HG03196 (cell line): ENCODE measurements around the gene NDE1.

Experiments
- ATAC-seq: cut with Tn5 transposase; IDR thresholded peaks from one replicate; pipeline ENCODE4 v1.9.1; 2021; ENCODE audit not compliant: unreplicated experiment

NDE1 gene

DNA sequence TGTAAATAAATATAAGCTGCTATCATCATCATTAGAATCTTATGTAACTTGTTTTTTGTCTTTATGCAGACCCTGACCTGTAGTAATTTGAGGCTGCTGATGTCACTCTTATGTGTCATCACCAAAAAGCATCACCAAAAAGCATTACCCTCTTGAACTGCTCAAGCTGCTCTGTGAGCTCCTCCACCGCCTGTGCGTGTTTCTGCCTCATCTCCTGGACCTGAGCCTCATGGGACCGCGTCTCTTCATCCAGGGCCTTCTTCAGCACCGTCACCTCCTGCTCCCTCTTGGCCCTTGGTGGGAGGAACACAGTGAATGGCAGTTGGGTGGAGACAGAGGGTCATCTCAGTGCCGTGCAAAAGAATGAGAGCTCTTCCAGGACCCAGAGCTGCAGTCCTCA, 82.4 kb downstream of the NDE1 start:
- ATAC-seq, result no peak

DNA sequence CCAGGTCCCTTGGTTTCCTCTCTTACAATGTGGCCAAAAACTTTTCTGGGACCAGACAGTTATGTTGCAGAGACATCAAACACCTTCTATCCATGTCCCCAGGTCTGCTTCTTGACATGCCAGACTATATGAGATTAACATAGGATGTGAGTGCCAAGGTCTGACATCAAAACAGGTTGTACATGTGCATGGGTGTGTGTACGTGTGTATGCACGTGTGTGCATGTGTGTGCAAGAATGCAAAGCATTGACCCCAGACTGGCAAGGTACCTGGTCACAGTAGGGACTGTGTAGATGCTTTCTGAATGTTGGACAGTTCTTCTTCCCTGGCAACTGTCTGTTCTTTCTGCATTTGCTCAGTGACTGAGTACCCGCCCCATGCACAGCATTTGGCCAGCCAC, 85.6 kb downstream of the NDE1 start:
- no peak for ATAC-seq

DNA sequence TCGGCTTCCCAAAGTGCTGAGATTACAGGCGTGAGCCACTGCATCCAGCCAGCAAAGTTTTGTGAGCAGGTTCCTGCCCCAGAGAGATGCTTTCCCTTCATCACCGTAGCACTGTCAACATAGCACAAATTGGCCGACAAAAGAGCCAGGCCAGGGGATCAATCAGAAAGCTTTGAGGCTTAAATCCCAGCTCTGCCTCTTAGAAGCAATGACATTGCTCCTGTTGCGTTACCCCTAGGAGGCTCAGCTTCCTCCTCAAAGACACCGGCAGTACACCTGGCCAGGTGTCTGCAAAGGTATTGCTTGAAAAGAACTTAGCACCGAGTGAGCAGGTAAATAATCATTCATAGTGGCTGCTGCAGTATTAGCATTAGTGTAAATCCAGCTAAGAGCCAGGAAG, 86.5 kb downstream of the NDE1 start:
- no peak for ATAC-seq

DNA sequence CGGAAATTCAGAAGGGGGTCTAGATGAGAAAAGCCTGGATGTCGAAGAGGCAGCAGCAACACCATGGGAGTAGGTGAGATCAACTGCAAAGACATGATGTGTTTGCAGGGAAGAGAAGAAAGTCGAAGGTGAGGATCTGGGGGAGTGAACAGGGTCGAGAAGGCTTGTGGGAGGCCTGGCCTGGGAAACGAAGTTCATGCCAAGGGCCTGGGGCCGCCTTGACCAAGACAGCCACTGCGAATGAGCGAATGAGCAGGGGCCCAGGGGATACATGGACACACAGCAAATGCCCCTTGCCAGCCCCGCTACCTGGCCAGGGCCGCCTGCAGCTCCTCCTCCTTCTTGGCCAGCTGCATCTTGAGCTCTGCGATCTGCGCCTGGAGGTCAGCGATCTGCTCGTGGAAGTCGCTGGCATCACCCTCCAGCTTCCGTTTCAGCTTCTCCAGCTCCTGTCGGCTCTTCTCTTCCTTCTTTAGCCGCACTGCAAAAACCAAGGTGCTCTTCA, 87.1 kb downstream of the NDE1 start:
- no peak for ATAC-seq

DNA sequence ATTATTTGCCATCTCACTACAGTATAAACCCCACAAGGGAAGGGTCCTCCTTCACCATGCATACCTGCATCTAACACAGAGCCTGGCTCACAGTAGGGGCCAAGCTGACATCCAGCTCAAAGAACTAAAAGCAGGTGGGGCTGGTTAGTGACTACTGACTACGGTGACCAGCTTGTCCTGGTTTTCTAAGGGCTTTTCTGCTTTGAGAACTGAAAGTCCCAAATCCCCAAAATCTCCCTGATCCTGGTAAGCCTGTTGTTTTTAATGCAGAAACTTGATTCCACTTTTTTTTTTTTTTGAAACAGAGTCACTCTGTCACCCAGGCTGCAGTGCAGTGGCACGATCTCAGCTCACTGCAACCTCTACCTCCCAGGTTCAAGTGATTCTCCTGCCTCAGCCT, 89.4 kb downstream of the NDE1 start:
- ATAC-seq, result no peak

DNA sequence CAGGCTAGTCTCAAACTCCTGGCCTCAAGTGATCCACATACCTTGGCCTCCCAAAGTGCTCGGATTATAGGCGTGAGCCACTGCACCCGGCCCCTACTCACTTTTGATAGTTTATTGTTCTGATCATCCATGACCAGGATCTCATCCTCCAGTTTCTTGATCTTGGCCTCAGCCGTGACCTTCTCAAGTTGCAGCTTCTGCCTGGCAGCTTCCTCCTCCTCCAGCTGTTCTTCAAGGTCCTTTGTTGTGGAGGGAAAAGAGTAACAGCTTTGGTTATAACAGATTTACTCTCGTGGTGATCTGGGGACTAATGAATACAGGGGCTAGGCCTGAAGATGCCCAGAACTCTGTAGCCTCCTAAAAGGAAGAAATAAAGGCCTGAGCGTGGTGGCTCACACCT, 89.9 kb downstream of the NDE1 start:
- ATAC-seq, result no peak

DNA sequence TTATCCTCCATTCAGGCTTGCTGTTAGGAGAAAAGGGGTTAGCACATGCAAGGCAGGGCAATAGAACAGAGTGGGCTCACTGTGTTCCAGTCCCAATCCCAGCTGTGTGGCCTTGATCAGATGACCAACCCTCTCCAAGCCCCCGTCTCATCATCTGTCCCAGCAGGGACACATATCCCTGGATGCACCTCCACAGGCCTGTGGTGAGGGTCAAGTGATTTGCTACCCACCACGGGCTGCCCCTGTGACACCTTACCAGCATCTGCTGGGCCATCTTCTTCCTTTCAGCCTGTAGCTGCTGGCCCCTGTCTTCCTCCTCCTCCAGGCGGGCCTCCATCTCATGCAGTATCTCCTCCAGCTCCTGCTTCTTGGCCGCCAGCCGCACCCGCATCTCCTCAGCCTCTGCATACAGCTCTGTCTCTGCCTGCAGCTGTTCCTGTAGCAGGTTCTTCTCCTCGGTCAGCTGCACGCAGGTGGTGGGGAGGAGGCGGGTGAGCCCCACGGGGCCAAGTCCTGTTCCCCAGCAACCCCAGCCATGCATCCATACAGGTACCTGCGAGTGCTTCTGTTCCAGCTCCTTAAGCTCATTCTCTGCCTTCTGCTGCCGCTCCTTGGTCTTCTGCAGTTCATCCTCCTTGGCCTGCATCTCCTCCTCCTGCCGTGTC, 91.3 kb downstream of the NDE1 start:
- ATAC-seq, result no peak

DNA sequence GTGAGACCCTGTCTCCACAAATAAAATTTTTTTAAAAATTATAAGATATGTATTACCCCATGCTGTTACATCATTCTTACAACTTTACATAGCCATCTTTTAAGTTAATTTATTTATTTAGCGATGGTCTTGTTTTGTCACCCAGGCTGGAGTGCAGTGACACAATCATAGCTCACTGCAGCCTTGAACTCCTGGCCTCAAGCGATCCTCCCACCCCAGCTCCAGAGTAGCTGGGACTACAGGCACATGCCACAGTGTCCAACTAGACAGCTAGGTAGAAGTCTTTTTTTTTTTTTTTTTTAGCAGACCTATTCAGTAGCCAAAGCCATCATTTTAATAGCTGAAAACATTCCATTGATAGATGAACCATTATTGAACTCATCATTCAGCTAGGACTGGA, 92.7 kb downstream of the NDE1 start:
- ATAC-seq, result no peak

DNA sequence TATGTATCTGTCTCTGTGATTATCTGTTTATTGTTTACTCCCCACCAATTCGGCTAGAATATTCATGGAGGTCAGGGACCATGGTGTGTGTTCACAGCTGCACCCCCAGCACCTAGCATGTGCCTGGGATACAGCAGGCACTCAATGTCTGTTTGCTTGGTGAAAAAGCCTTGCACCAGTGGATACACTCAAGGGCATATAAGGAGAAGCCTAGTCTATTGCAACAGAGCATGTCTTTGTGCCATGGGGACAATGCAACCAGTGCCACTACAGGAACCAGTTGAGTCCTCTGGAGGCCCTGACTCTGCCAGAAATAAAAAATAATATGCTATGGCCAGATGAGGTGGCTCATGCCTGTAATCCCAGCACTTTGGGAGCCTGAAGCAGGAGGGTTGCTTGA, 93.6 kb downstream of the NDE1 start:
- no peak for ATAC-seq

DNA sequence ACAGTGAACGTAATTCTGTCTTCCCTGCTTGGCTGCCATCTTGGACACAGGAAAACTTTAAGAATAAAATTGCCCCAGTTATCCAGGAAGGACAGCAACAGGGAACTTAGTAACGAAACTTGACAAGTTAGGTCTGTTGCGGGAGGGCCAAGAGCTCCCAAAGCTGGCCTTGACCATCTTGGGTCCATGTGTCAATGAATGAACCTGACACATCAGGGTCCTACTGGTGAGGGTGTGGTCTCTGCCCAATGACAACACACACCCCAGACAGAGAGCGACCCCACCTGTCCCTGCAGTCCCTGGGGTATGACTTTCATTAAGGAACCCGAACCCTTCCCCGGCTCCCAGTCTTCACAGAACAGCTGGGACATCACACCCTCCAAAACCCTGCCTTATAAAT, 96.3 kb downstream of the NDE1 start:
- no peak for ATAC-seq

DNA sequence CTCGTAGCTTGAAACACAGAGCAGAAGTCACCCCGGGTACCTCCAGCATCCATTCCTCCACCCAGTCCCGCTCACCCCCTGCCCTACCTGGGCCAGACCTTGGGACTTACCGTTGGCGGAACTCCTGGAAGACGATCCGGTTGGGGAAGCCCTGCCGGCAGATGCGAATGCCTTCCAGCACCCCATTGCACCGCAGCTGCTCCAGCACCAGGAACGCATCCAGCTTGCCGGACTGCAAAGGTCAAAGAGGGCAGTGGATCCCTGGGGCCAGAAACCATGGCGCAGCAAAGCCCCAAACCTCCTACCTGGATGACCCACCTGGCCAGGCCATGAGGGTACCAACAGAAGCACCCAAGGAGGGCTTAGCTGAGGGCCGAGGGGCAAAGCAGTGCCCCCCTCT, 97.9 kb downstream of the NDE1 start:
- no peak for ATAC-seq

DNA sequence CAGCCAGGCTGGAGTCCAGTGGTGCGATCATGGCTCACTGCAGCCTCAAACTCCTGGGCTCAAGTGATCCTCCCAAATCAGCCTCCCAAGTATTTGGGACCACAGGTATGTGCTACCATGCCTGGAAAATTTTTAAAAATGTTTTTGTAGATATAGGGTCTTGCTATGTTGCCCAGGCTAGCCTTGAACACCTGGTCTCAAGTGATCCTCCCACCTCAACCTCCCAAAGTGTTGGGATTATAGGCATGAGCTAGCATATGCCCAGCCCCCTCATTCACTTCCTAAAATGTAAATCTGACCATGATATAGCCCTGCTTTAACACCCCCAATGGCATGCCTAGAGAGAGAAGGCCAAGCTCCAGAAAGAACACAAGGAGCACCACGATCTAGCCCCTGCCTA, 98.6 kb downstream of the NDE1 start:
- no peak for ATAC-seq

DNA sequence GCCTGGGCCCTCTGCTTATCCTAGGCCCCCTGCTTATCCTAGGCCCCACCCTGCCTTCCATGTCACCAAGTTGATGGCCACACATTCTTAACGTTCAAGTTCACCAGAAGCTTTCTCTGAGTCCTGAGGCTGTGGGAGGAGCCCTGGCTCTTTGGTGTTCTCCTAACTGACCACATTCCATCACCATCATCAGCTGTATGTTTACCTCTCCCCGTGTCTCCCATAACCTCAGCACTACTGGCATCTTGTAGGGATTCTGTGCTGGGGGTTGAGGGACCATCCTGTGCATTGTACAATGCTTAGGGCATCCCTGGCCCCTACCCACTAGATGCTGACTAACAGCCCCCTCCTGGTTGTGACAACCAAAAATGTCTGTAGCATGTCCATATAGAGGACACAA, 99.3 kb downstream of the NDE1 start:
- ATAC-seq, result no peak

DNA sequence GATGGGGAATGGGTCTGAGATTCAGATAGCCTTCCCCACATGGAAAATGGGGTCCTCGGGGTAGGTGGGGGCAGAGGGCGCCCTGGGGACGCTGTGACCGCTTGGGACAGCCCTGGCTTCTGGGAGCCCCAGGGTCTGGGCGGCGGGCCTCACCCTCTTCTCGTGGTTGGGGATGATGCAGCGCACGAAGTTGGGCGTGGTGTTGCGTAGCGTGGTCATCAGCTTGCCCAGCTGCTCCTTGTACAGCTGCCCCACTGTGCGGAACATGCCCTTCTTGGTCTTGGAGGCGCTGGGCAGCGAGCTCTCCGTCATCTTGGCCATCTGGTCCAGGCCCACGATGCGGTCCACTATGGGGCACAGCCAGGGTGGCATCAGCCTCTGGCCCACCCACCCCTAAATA, 99.9 kb downstream of the NDE1 start:
- ATAC-seq, result no peak

DNA sequence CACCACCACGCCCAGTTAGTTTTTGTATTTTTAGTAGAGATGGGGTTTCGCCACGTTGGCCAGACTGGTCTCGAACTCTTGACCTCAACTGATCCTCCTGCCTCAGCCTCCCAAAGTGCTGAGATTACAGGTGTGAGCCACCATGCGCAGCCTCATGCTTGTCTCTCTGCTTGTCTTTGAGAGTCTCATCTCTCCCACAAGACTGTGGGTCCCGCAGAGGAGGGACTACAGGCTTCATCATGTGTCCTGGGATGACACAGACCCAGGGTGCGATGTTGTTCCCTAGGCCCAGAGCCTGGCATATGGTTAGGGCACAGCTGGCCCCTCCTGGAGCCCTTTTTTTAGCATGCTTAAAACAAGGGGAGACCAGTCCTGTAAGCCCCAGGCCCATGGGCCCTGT, 101.9 kb downstream of the NDE1 start:
- ATAC-seq, result no peak

DNA sequence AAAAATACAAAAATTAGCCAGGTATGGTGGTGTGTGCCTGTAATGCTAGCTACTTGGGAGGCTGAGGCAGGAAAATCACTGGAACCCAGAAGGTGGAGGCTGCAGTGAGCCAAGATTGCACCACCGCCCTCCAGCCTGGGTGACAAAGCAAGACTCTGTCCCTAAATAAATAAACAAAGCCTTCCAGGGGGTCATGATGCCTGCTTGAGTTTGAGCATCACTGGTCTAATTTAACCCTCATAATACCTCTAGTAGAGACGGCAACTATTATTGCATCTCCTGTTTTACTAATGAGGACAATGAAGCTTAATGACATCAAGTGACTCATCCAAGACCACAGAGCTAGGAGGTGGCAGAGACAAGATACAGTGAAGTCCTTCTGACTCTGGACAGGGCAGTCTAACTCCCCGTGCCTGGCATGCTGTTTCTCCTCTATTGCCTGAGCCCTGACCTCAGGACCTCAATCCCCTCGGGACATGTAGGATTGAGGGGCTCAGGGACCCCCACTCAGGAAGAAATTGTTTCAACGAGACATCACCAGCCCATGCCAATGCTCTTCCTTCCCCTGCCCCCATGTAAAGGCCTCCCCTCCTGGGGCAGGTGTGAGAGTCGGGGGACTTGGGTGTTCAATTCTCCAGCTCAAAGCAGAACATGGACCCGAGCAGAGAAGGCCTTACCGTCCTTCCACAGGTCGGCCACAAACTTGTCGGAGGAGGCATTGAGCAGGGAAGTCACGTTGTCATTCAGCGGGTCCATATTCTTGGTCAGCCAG, 102.9 kb downstream of the NDE1 start:
- ATAC-seq, result no peak

DNA sequence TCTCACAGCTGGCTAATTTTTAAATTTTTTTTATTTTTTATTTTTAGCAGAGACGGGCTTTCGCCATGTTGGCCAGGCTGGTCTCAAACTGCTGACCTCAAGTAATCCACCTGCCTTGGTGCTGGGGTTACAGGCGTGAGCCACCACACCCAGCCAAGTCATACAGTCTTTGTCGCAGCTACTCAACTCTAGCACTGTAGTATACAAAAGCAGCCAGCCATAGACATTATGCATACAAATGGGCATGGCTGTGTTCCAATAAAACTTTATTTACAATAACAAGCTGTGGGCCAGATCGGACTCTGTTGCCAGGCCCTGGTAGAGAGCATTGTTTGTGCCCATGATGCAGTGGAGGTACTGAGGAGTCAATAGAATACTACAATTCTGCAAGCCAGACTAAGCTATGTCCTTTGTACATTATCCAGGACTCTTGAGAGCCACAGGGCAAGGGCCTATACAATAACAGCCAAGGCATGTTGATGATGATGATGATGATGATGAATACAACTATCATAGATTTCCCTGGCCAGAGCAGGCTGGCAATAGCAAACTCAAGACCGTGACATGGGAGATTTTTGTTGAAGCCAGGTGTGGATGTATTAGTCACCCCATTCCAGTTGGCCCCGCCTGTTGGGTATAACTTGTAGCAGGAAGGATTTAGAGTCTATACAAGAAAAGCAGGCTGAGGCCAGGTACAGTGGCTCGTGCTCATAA, 104.9 kb downstream of the NDE1 start:
- ATAC-seq, result no peak

DNA sequence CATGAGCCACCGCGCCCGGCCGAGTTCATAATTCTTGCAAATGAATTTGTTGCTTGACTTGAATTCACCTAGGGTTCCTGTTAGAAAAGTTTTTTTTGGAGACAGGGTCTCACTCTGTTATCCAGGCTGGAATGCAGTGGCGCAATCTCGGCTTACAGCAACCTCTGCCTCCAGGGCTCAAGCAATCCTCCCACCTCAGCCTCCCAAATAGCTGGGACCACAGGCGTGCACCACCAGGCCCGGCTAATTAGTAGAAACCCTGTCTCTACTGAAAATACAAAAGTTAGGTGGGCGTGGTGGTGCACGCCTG, 107.0 kb downstream of the NDE1 start:
- no peak for ATAC-seq

DNA sequence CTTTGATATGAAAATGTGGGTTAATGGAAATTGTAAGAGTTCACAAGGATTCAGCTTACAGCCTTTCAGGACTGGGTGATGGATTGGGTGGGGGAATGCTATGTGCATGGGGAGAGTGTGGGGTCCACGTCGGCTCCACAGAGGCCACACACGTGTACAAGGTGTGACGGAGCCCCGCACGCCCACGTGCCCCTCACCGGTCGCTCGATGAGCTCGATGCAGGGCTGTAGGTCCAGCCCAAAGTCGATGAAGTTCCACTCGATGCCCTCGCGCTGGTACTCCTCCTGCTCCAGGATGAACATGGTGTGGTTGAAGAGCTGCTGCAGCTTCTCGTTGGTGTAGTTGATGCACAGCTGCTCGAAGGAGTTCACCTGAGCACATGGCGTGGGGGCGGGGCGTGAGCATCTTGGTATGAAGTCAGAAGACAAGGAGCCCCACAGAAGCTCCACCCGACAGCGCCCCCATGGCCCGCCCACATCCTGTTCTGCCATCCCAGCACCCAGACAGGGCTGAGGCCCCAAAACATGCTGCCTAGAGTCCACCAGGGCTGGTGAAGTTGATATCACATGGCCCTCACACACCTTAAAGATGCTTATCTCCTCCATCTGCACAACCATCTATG, 107.7 kb downstream of the NDE1 start:
- ATAC-seq, result no peak

DNA sequence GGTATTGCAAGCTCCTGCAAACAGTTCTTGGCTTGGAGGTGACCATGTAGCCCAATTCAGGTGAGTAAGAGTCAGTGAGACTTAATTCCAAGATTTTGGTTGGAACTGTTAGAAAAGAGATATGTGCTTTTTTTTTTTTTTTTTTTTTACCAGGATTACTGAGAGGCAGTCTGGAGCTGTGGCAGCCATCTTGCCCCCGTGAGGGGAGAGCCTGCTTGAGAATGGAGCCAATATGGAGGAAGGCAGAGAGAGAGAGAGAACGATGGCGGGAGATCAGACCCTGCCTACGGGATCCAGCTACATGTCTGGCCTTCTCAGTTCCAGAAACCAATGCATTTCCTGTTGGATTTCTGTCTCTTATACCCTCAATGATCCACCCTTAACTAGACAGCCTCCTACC, 109.0 kb downstream of the NDE1 start:
- ATAC-seq, result no peak

DNA sequence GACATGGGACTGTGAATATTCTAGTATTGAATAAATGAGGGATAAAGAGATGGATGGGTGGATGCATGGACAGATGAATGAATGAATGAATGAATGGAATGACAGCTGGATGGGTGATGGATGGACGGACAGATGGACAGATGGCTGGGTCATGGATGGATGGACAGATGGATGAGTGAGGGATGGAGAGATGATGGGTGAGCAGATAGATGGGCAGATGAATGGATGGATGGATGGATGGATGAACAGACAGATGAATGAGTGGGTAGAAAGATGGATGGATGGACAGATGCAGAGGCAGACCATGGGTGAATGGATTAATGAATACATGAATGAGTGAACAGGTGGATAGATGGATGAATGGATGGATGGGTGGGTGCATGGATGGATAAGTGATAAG, 110.1 kb downstream of the NDE1 start:
- no peak for ATAC-seq

DNA sequence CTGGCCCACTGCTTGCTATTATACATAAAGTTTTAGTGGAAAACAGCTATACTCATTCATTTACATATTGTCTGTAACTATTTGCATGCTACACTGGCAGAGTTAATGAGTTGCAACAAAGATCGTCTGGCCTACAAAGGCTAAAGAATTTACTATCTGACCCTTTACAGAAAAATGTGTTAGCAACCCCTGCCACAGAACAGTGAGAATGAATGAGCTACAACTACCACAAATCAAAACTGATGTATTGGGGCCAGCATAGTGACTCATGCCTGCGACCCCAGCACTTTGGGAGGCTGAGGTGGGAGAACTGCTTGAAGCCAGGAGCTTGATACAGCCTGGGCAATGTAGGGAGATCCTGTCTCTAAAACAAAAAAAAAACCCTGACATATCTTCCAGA, 114.1 kb downstream of the NDE1 start:
- ATAC-seq, result no peak
